Neural progenitor cell (in vitro differentiated cells): Measurements from ENCODE around the gene CHD2.

ENCODE experiments used
- CTCF ChIP-seq: fragments of 200-600 bp; sonication (generic); IDR thresholded peaks from 2 replicates; pipeline ENCODE4 v1.5.1; 2017; ENCODE audit warnings: antibody characterized with exemption, mild to moderate bottlenecking
- EZH2 ChIP-seq: fragments of 200-600 bp; sonication (generic); IDR thresholded peaks from 2 replicates; pipeline ENCODE4 v1.6.1; 2017; ENCODE audit warnings: antibody characterized with exemption, mild to moderate bottlenecking, moderate library complexity
- EZH2phosphoT487 ChIP-seq: fragments of 200-600 bp; sonication (generic); IDR thresholded peaks from 2 replicates; pipeline ENCODE4 v1.6.1; 2017; ENCODE audit warnings: antibody characterized with exemption

- TF ChIP-seq EZH2 = no peak
- TF ChIP-seq CTCF = no peak
- TF ChIP-seq EZH2phosphoT487 = no peak
These were observed 6.9 kb upstream of the CHD2 start for GRCh38 chr15:92893200-92893599.
